ENCODE measurements around the gene PGRMC1. TPM values are rescaled to one million over a fixed set of nuclear protein-coding genes. Genes with fewer than 3 reads are reported as not detected.

PGRMC1 gene
- total RNA-seq, 1 experiment from 2014 or later = 177 TPM

DNA sequence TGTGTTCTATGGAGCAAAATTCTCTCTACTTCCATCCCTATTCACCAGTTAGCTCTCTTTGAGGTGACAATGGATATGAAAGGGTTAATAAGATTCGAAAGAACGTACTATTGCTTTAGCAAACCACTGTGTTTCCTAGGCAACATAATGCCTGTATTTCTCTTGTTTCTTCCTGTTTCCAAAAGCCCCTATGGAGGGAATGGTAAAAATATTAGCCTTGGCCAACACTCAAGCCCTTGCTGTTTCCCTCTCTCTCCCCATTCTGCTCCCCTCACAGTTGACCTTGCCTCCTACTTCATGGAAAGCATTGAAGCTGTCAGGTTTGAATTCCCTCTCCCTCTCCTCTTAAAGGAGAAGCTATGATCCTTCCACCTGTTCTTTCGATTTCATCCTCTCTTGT lies 9.6 kb upstream of the PGRMC1 start (continued):
- TF ChIP-seq, protein P1, sequence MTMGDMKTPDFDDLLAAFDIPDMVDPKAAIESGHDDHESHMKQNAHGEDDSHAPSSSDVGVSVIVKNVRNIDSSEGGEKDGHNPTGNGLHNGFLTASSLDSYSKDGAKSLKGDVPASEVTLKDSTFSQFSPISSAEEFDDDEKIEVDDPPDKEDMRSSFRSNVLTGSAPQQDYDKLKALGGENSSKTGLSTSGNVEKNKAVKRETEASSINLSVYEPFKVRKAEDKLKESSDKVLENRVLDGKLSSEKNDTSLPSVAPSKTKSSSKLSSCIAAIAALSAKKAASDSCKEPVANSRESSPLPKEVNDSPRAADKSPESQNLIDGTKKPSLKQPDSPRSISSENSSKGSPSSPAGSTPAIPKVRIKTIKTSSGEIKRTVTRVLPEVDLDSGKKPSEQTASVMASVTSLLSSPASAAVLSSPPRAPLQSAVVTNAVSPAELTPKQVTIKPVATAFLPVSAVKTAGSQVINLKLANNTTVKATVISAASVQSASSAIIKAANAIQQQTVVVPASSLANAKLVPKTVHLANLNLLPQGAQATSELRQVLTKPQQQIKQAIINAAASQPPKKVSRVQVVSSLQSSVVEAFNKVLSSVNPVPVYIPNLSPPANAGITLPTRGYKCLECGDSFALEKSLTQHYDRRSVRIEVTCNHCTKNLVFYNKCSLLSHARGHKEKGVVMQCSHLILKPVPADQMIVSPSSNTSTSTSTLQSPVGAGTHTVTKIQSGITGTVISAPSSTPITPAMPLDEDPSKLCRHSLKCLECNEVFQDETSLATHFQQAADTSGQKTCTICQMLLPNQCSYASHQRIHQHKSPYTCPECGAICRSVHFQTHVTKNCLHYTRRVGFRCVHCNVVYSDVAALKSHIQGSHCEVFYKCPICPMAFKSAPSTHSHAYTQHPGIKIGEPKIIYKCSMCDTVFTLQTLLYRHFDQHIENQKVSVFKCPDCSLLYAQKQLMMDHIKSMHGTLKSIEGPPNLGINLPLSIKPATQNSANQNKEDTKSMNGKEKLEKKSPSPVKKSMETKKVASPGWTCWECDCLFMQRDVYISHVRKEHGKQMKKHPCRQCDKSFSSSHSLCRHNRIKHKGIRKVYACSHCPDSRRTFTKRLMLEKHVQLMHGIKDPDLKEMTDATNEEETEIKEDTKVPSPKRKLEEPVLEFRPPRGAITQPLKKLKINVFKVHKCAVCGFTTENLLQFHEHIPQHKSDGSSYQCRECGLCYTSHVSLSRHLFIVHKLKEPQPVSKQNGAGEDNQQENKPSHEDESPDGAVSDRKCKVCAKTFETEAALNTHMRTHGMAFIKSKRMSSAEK (CRISPR knock-in tag; IDR thresholded peaks at IDR 0.05; ENCODE audit: borderline replicate concordance) = no peak

DNA sequence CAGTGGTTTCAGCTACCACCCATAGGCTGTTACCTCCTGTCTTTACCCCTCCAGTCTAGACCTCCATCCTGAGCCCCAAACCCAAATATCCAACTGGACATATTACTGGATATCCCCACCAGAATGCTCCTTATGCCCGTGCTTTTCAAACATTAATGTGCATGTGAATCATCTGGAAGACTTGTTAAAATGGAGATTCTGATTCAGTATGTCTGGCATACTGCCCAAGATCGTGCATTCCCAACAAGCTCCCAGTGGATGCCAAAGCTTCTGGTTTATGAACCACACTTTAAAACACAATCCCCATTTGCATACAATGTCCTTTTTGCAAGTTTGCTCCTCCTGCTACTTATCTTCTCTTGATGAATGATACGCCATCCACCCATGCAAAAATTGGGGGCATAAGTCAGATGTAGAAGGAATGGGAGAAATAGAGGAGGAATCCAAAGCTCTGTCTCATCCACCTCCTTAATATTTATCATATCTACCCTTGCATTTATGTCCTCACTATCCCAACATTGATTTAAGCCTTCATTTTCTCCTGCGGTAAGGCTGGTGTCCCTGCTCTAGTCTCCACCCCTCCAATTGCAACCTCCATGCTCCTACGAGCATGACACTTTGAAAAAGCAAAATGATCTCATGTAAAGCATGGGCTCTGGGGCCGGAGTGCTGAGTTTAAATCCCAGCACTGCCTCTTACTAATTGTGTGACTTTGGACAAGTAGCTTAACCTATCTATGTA lies 7.4 kb upstream of the PGRMC1 start:
- no peak for DNase-seq (ENCODE audit: low spot score)
- no peaks in the 10 kb centered on the region for H3K36me3 Mint-ChIP-seq
- H3K9me3 Mint-ChIP-seq = no peaks in the 10 kb centered on the region
- peaks cover 7% of the 10 kb centered on the region for H3K4me1 Mint-ChIP-seq
- no peak overlapping the region for H3K4me3 Mint-ChIP-seq
- no peak overlapping the region for H3K27ac Mint-ChIP-seq
- TF ChIP-seq CREM (CRISPR knock-in tag; IDR thresholded peaks at IDR 0.05) (no peak), ZNF138 (CRISPR knock-in tag; conservative IDR thresholded peaks at IDR 0.05) (no peak), KAT7 (CRISPR knock-in tag; IDR thresholded peaks at IDR 0.05; ENCODE audit: borderline replicate concordance) (no peak), NFYB (CRISPR knock-in tag; conservative IDR thresholded peaks at IDR 0.05; ENCODE audit: low read depth) (no peak), NFE2L1 (CRISPR knock-in tag; IDR thresholded peaks at IDR 0.05) (no peak), SP1 (CRISPR knock-in tag; conservative IDR thresholded peaks at IDR 0.05) (no peak)
- TF ChIP-seq, protein P2, sequence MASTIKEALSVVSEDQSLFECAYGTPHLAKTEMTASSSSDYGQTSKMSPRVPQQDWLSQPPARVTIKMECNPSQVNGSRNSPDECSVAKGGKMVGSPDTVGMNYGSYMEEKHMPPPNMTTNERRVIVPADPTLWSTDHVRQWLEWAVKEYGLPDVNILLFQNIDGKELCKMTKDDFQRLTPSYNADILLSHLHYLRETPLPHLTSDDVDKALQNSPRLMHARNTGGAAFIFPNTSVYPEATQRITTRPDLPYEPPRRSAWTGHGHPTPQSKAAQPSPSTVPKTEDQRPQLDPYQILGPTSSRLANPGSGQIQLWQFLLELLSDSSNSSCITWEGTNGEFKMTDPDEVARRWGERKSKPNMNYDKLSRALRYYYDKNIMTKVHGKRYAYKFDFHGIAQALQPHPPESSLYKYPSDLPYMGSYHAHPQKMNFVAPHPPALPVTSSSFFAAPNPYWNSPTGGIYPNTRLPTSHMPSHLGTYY (CRISPR knock-in tag; IDR thresholded peaks at IDR 0.05) = no peak
- TF ChIP-seq, protein P3, sequence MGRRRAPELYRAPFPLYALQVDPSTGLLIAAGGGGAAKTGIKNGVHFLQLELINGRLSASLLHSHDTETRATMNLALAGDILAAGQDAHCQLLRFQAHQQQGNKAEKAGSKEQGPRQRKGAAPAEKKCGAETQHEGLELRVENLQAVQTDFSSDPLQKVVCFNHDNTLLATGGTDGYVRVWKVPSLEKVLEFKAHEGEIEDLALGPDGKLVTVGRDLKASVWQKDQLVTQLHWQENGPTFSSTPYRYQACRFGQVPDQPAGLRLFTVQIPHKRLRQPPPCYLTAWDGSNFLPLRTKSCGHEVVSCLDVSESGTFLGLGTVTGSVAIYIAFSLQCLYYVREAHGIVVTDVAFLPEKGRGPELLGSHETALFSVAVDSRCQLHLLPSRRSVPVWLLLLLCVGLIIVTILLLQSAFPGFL (CRISPR knock-in tag; IDR thresholded peaks at IDR 0.05; ENCODE audit: borderline replicate concordance) = no peak
- TF ChIP-seq, protein P4, sequence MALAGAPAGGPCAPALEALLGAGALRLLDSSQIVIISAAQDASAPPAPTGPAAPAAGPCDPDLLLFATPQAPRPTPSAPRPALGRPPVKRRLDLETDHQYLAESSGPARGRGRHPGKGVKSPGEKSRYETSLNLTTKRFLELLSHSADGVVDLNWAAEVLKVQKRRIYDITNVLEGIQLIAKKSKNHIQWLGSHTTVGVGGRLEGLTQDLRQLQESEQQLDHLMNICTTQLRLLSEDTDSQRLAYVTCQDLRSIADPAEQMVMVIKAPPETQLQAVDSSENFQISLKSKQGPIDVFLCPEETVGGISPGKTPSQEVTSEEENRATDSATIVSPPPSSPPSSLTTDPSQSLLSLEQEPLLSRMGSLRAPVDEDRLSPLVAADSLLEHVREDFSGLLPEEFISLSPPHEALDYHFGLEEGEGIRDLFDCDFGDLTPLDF (CRISPR knock-in tag; IDR thresholded peaks at IDR 0.05) = no peak
- ATAC-seq = no peak
- POLR2A ChIA-PET = no interaction called here
- CTCF ChIA-PET = interaction anchor here (1.2 kb wide), 1 partner anchor 110 kb away, joined by 3 read pairs; no protein-coding TSS in a partner anchor
- H3K27me3 Mint-ChIP-seq (ENCODE audit: low read depth) = peaks cover 5% of the 10 kb centered on the region

DNA sequence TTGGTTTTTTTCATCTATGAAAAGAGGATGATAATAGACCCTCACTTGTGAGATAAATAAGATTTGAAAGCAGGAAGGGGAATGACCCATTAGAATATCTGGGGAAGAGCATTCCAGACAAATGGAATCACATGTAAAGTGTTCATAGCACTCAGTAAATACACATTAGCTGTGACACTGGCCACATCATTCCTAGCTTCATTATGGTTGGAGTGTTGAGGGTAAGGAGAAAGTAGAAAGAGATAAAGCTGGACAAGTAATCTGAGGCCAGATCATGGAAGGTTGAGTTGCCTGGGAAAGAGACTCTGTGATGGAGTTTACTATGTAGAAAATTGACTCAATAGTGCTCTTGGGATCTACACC lies 6.9 kb upstream of the PGRMC1 start:
- Mint-ChIP-seq H3K9me3 (no peaks in the 10 kb centered on the region), H3K27me3 (ENCODE audit: low read depth) (peaks cover 5% of the 10 kb centered on the region), H3K4me3 (no peak overlapping the region), H3K4me1 (peaks cover 12% of the 10 kb centered on the region), H3K36me3 (no peaks in the 10 kb centered on the region), H3K27ac (no peak overlapping the region)
- CTCF ChIA-PET = interaction anchor here (1.2 kb wide), 1 partner anchor 111 kb away, joined by 3 read pairs; no protein-coding TSS in a partner anchor
- TF ChIP-seq ETV6 (CRISPR knock-in tag; IDR thresholded peaks at IDR 0.05) (no peak), ELF4 (CRISPR knock-in tag; IDR thresholded peaks at IDR 0.05; ENCODE audit: low read depth) (no peak), MXD4 (CRISPR knock-in tag; IDR thresholded peaks at IDR 0.05; ENCODE audit: borderline replicate concordance) (no peak), JAZF1 (CRISPR knock-in tag; IDR thresholded peaks at IDR 0.05) (no peak)
- TF ChIP-seq, protein P5, sequence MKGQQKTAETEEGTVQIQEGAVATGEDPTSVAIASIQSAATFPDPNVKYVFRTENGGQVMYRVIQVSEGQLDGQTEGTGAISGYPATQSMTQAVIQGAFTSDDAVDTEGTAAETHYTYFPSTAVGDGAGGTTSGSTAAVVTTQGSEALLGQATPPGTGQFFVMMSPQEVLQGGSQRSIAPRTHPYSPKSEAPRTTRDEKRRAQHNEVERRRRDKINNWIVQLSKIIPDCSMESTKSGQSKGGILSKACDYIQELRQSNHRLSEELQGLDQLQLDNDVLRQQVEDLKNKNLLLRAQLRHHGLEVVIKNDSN (CRISPR knock-in tag; IDR thresholded peaks at IDR 0.05) = no peak
- DNase-seq (ENCODE audit: low spot score) (no peak), ATAC-seq (no peak)
- POLR2A ChIA-PET = no interaction called here

All from WTC11 (cell line).